Esophagus squamous epithelium (tissue), 5 donors: ENCODE data around the gene FNBP1. TPM values are rescaled to one million over a fixed set of nuclear protein-coding genes. Genes with fewer than 3 reads are reported as not detected.

ENCODE experiments used
- DNase-seq: peaks from one replicate; lab custom pipeline; 2025; lab: John Stamatoyannopoulos, UW
- H3K27ac ChIP-seq, 4 donors: fragments of 200-600 bp; sonication (generic); one replicate each; pipeline ENCODE4 v1.5.1; 2016 to 2019; ENCODE audit warnings: mild to moderate bottlenecking in 1 of 4
- H3K27me3 ChIP-seq, 4 donors: fragments of 200-600 bp; sonication (generic); 1 replicate in 3 of 4; 2 replicates in 1 of 4; pipeline versions ENCODE4 v1.5.1 to v1.6.0; 2017 to 2021; ENCODE audit warnings: antibody characterized with exemption in 1 of 4
- H3K36me3 ChIP-seq, 3 donors: fragments of 200-600 bp; sonication (generic); one replicate each; pipeline ENCODE4 v1.5.1; 2016 to 2019
- H3K4me1 ChIP-seq, 3 donors: fragments of 200-600 bp; sonication (generic); one replicate each; pipeline ENCODE4 v1.5.1; 2017 to 2019
- H3K4me3 ChIP-seq, 4 donors: fragments of 200-600 bp; sonication (generic); 1 replicate in 3 of 4; 2 replicates in 1 of 4; pipeline ENCODE4 v1.5.1; 2016 to 2019; ENCODE audit warnings: mild to moderate bottlenecking in 2 of 4, moderate library complexity in 1 of 4
- H3K9me3 ChIP-seq, 3 donors: fragments of 200-600 bp; sonication (generic); one replicate each; pipeline ENCODE4 v1.5.1; 2016 to 2019
- CTCF ChIP-seq, 6 experiments: fragments of 450-650 bp in 4 of 6; fragments of 200-600 bp in 2 of 6; sonication (generic) in 2 of 6; IDR thresholded peaks; one replicate each; pipeline ENCODE4 v1.5.1; 2016 to 2019; ENCODE audit warnings: antibody characterized with exemption in 6 of 6, mild to moderate bottlenecking in 4 of 6, moderate library complexity in 4 of 6
- POLR2A ChIP-seq, 4 donors: fragments of 450-650 bp; IDR thresholded peaks; one replicate each; pipeline ENCODE4 v1.6.1; 2017; ENCODE audit warnings: antibody characterized with exemption in 4 of 4, mild to moderate bottlenecking in 4 of 4, moderate library complexity in 3 of 4
- WGBS, 2 donors: methylation state at CpG; one replicate each; pipeline ENCODE4 v1.1.5; 2018; 5-methylcytosine and 5-hydroxymethylcytosine counted together
- intact Hi-C: fragments of 100-400 bp; cut with DNase I; formaldehyde crosslinking; loops from one replicate; pipeline ENCODE4 v1.15.0; 2022
- total RNA-seq, 4 donors: library from RNA; depleted of rRNA; stranded (reverse); fragments of >200 nt; gene quantifications; one replicate each; pipeline ENCODE4 v1.1.0, GENCODE V29; 2016
- donor health status: DM: yes; HTN: yes; CAD: no.

Gene FNBP1
- total RNA-seq, 4 donors from 2014 or later: 19.7 to 47.7 (median 26.2) TPM

DNA sequence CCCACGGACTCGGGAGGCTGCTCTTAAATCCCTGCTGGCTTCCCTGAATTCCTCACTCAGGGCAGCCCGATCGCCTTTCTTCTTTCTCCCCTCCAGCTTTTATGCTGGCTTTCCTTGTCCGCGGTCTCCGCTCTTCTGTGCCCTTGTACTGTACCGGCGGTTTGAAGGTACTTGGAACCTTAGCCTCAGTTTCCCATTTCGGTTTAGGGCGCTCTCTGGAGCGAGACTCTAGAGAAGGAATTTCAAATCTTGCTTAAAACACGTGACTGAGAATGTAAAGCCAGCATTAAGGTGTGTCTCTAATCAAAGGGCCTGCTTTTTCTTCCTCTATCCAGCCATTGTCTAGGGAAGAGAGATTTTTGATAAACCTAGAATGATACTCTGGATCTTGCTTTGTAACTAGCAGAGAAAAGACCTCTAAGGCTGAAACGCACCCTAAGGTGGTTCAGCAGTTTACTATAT lies 11.4 kb upstream of the FNBP1 start:
- Histone ChIP-seq H3K4me3 (peak overlapping the region; percentile 78 to 100 (median 91)), H3K27me3 (no peaks in the 10 kb centered on the region), H3K4me1 (peaks cover 25 to 55% (median 29%) of the 10 kb centered on the region in 3 donors), H3K36me3 (peaks cover 0 to 17% (median 0%) of the 10 kb centered on the region in 3 donors), H3K27ac (peak overlapping the region; percentile 92 to 98 (median 96)), H3K9me3 (no peaks in the 10 kb centered on the region)
- no peak for DNase-seq
- 1 to 5% methylated on average over 13 of the region's 14 CpGs for WGBS, 2 donors
- intact Hi-C loops: no loop called here
- no peak for TF ChIP-seq CTCF (IDR thresholded peaks at IDR 0.05)
- no peak for TF ChIP-seq POLR2A (IDR thresholded peaks at IDR 0.05)

- peak within 1 kb of the TSS; percentile 78 to 100 (median 91) for H3K4me3 ChIP-seq
Observed at GRCh38 chr9:130053504-130054324, 10.7 kb upstream of the FNBP1 start, which contains the start of gene GPR107. TSS of gene GPR107 (plus strand) at chr9:130053906. CDS start at chr9:130053933, 27 bp downstream.

GRCh38 chr9:130053109-130053503 lies 10.1 kb upstream of the FNBP1 start:
- 10% methylated on average over 9 of the region's 9 CpGs for WGBS, 2 donors
- H3K27me3 ChIP-seq: no peaks in the 10 kb centered on the region
- peak overlapping the region; percentile 92 to 98 (median 96) for H3K27ac ChIP-seq
- DNase-seq: no peak
- intact Hi-C loops: no loop called here
- peaks cover 25 to 55% (median 29%) of the 10 kb centered on the region in 3 donors for H3K4me1 ChIP-seq
- TF ChIP-seq POLR2A (IDR thresholded peaks at IDR 0.05) (no peak), CTCF (IDR thresholded peaks at IDR 0.05) (no peak)
- no peaks in the 10 kb centered on the region for H3K9me3 ChIP-seq
- peaks cover 0 to 4% (median 0%) of the 10 kb centered on the region in 3 donors for H3K36me3 ChIP-seq
- peak overlapping the region; percentile 78 to 100 (median 91) for H3K4me3 ChIP-seq

More at GRCh38 chr9:130053504-130054324, 10.7 kb upstream of the FNBP1 start, which contains the start of gene GPR107:
- no peak for DNase-seq
- TF ChIP-seq CTCF (IDR thresholded peaks at IDR 0.05) (peak in 1 of 6 experiments; percentile 17), POLR2A (IDR thresholded peaks at IDR 0.05) (peak in 2 of 4 donors; percentile 66 to 80)
- H3K9me3 ChIP-seq: no peaks in the 10 kb centered on the region
- intact Hi-C loops: no loop called here
- peaks cover 25 to 55% (median 29%) of the 10 kb centered on the region in 3 donors for H3K4me1 ChIP-seq
- 0% methylated on average over 8 to 22 of the region's 64 CpGs for WGBS, 2 donors
- H3K27ac ChIP-seq: peak within 1 kb of the TSS; percentile 92 to 98 (median 96)
- H3K36me3 ChIP-seq: peaks cover 0 to 10% (median 0%) of the 10 kb centered on the region in 3 donors
- H3K27me3 ChIP-seq: no peaks in the 10 kb centered on the region

GRCh38 chr9:130051855-130052254 lies 8.9 kb upstream of the FNBP1 start:
- intact Hi-C loops: no loop called here
- Histone ChIP-seq H3K27ac (peak overlapping the region; percentile 75 to 98 (median 94)), H3K9me3 (no peaks in the 10 kb centered on the region), H3K4me3 (no peak overlapping the region), H3K4me1 (peaks cover 25 to 55% (median 29%) of the 10 kb centered on the region in 3 donors), H3K36me3 (no peaks in the 10 kb centered on the region), H3K27me3 (no peaks in the 10 kb centered on the region)
- no peak for DNase-seq
- TF ChIP-seq CTCF (IDR thresholded peaks at IDR 0.05) (peak in 1 of 6 experiments; percentile 22), POLR2A (IDR thresholded peaks at IDR 0.05) (no peak)

DNA sequence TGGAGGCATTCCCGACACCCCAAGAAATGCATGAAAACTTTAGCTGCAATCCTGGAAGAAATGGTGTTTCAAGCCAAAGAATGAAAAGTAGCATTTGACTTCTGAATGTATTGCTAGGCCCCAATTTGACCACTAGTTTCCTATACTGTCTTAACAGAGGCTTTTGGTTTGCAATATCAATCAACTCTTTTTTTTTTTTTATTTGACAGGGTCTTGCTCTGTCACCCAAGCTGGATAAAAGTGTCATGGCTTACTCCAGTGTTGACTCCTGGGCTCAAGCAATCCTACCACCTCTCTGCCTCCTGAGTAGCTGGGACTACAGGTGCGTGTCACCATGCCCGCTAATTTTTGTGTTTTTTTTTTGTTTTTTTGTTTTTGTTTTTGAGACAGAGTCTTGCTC lies 7.5 kb upstream of the FNBP1 start:
- no peaks in the 10 kb centered on the region for H3K36me3 ChIP-seq
- H3K9me3 ChIP-seq: no peaks in the 10 kb centered on the region
- 93 to 97% methylated on average over 3 of the region's 3 CpGs for WGBS, 2 donors
- DNase-seq: no peak
- H3K4me1 ChIP-seq: peaks cover 23 to 47% (median 29%) of the 10 kb centered on the region in 3 donors
- intact Hi-C loops: no loop called here
- H3K4me3 ChIP-seq: no peak overlapping the region
- H3K27ac ChIP-seq: no peak overlapping the region
- H3K27me3 ChIP-seq: no peaks in the 10 kb centered on the region
- no peak for TF ChIP-seq CTCF (IDR thresholded peaks at IDR 0.05)
- TF ChIP-seq POLR2A (IDR thresholded peaks at IDR 0.05): no peak
